SH-SY5Y (cell line): ENCODE results near the gene PCSK5.

Experiments used
- GATA2 ChIP-seq: IDR thresholded peaks from 2 replicates; pipeline ENCODE4 v1.6.1; 2011; ENCODE audit warnings: mild to moderate bottlenecking, low read depth, low read length
- GATA3 ChIP-seq: IDR thresholded peaks from 2 replicates; pipeline ENCODE4 v1.6.1; 2011; ENCODE audit warnings: low read depth, mild to moderate bottlenecking, low read length, moderate library complexity

- no peak for TF ChIP-seq GATA3
- TF ChIP-seq GATA2 = no peak
Observed at GRCh38 chr9:76027416-76027815, 136.9 kb downstream of the PCSK5 start.
